ENCODE measurements around the gene KIAA1328. TPM values are rescaled to one million over a fixed set of nuclear protein-coding genes. Genes with fewer than 3 reads are reported as not detected.

KIAA1328 gene
- total RNA-seq, 1 donor from 2014 or later = 11.5 TPM

DNA sequence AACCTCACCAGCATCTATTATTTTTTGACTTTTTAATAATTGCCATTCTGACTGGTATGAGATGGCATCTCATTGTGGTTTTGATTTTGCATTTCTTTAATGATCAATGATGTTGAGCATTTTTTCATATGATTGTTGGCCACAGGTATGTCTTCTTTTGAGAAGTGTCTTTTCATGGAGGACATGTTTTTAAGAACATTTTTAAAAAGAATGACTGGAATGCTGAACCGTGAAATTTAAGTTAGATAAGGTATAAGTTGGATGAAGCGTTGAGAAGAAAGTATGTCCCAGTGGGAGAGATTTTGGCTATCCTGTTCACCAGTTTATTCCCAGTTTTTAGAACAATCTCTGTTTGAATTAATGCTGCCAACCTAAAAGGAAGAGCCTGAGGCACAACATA is 370.8 kb downstream of the KIAA1328 start:
- no peak overlapping the region for H3K4me3 Mint-ChIP-seq

DNA sequence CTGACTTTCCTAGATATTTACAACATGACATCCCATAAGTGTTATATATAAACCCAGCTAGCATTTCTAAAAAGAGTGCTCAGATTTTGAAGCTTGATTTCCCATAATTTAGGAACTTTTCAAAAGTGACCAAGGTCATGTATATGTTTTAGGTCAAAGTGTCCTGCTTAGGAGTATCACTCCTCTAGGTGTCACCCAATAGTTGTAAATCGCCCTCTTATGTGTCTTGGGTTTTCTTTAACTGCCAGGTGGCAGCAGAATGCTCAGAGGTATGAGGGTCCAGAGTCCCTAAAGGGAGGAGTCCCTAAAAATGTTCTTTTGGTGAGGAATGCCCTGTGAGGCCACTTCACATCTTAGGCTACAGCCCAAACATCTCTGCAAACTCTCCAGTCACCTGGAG is 378.4 kb downstream of the KIAA1328 start:
- Mint-ChIP-seq H3K36me3 (no peaks in the 10 kb centered on the region), H3K27me3 (ENCODE audit: insufficient read depth, low read depth) (no peaks in the 10 kb centered on the region), H3K4me3 (no peak overlapping the region), H3K4me1 (no peaks in the 10 kb centered on the region), H3K9me3 (peaks cover 2% of the 10 kb centered on the region), H3K27ac (no peak overlapping the region)
- TF ChIP-seq, protein P1, sequence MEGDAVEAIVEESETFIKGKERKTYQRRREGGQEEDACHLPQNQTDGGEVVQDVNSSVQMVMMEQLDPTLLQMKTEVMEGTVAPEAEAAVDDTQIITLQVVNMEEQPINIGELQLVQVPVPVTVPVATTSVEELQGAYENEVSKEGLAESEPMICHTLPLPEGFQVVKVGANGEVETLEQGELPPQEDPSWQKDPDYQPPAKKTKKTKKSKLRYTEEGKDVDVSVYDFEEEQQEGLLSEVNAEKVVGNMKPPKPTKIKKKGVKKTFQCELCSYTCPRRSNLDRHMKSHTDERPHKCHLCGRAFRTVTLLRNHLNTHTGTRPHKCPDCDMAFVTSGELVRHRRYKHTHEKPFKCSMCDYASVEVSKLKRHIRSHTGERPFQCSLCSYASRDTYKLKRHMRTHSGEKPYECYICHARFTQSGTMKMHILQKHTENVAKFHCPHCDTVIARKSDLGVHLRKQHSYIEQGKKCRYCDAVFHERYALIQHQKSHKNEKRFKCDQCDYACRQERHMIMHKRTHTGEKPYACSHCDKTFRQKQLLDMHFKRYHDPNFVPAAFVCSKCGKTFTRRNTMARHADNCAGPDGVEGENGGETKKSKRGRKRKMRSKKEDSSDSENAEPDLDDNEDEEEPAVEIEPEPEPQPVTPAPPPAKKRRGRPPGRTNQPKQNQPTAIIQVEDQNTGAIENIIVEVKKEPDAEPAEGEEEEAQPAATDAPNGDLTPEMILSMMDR (IDR thresholded peaks at IDR 0.05) = no peak
- TF ChIP-seq EZH2phosphoT487 (IDR thresholded peaks at IDR 0.05) = no peak
- no peak for TF ChIP-seq EZH2 (IDR thresholded peaks at IDR 0.05)
- Histone ChIP-seq H3K4me2 (no peak overlapping the region), H3K36me3 (no peaks in the 10 kb centered on the region), H3K27ac (no peak overlapping the region), H3F3A (ENCODE audit: low read depth) (no peaks in the 10 kb centered on the region), H3K27me3 (no peaks in the 10 kb centered on the region), H3K4me3 (no peak overlapping the region), H2AFZ (replicated peaks) (no peak overlapping the region), H3K9ac (no peak overlapping the region), H4K20me1 (ENCODE audit: low read depth) (no peaks in the 10 kb centered on the region), H3K9me3 (ENCODE audit: low read depth) (peaks cover 11% of the 10 kb centered on the region), H3K79me2 (ENCODE audit: low read depth) (no peaks in the 10 kb centered on the region), H3K4me1 (no peaks in the 10 kb centered on the region)
- no peak for DNase-seq (ENCODE audit: low spot score)

More for the DNA sequence above, 370.8 kb downstream of the KIAA1328 start:
- H3F3A ChIP-seq (ENCODE audit: low read depth) = no peaks in the 10 kb centered on the region
- peaks cover 5% of the 10 kb centered on the region for H3K36me3 Mint-ChIP-seq
- H4K20me1 ChIP-seq (ENCODE audit: low read depth) = no peaks in the 10 kb centered on the region
- no peak for DNase-seq (ENCODE audit: low spot score)
- H2AFZ ChIP-seq (replicated peaks) = no peak overlapping the region
- no peaks in the 10 kb centered on the region for H3K4me1 ChIP-seq
- TF ChIP-seq EZH2 (IDR thresholded peaks at IDR 0.05) (no peak), EZH2phosphoT487 (IDR thresholded peaks at IDR 0.05) (no peak)
- TF ChIP-seq, protein P1 (IDR thresholded peaks at IDR 0.05) = no peak
- H3K4me3 ChIP-seq = no peak overlapping the region
- no peak overlapping the region for H3K9ac ChIP-seq
- H3K4me1 Mint-ChIP-seq = no peaks in the 10 kb centered on the region
- H3K27me3 ChIP-seq = no peaks in the 10 kb centered on the region
- H3K27me3 Mint-ChIP-seq (ENCODE audit: insufficient read depth, low read depth) = no peaks in the 10 kb centered on the region
- H3K4me2 ChIP-seq = no peak overlapping the region
- H3K27ac ChIP-seq = no peak overlapping the region
- H3K9me3 ChIP-seq (ENCODE audit: low read depth) = peaks cover 13% of the 10 kb centered on the region
- H3K36me3 ChIP-seq = no peaks in the 10 kb centered on the region
- H3K79me2 ChIP-seq (ENCODE audit: low read depth) = no peaks in the 10 kb centered on the region
- no peak overlapping the region for H3K27ac Mint-ChIP-seq
- H3K9me3 Mint-ChIP-seq = peaks cover 2% of the 10 kb centered on the region

GRCh38 chr18:37210781-37211180 is 381.9 kb downstream of the KIAA1328 start:
- H3K27ac Mint-ChIP-seq = no peak overlapping the region
- Histone ChIP-seq H3F3A (ENCODE audit: low read depth) (no peaks in the 10 kb centered on the region), H3K9ac (no peak overlapping the region), H3K36me3 (no peaks in the 10 kb centered on the region), H3K79me2 (ENCODE audit: low read depth) (no peaks in the 10 kb centered on the region), H3K4me3 (no peak overlapping the region), H4K20me1 (ENCODE audit: low read depth) (no peaks in the 10 kb centered on the region), H3K4me1 (no peaks in the 10 kb centered on the region), H2AFZ (replicated peaks) (no peak overlapping the region), H3K27me3 (peaks cover 17% of the 10 kb centered on the region), H3K9me3 (ENCODE audit: low read depth) (no peaks in the 10 kb centered on the region), H3K27ac (no peak overlapping the region), H3K4me2 (no peak overlapping the region)
- TF ChIP-seq, protein P1 (IDR thresholded peaks at IDR 0.05) = no peak
- TF ChIP-seq EZH2phosphoT487 (IDR thresholded peaks at IDR 0.05) = no peak
- H3K36me3 Mint-ChIP-seq = no peaks in the 10 kb centered on the region
- no peak overlapping the region for H3K4me3 Mint-ChIP-seq
- peaks cover 13% of the 10 kb centered on the region for H3K9me3 Mint-ChIP-seq
- H3K4me1 Mint-ChIP-seq = no peaks in the 10 kb centered on the region
- H3K27me3 Mint-ChIP-seq (ENCODE audit: insufficient read depth, low read depth) = no peaks in the 10 kb centered on the region
- DNase-seq (ENCODE audit: low spot score) = no peak

Data from neural progenitor cell (in vitro differentiated cells).